HCT116 (cell line): ENCODE results near the gene DDR1. TPM values are rescaled to one million over a fixed set of nuclear protein-coding genes. Genes with fewer than 3 reads are reported as not detected.
"Not testable (repeated sequence)": the region's sequence is repeated elsewhere in the genome, so short reads cannot be mapped to it uniquely, and the experiment has no call there.

Source experiments
- ATAC-seq: fragments of 200-7000 bp; cut with Tn5 transposase; 2 replicates; pipeline ENCODE4 v1.9.1; 2020; ENCODE audit warnings: mild to moderate bottlenecking, moderate library complexity
- BruUV-seq: library from RNA; stranded (reverse); fragments of 400-500 nt; replicated peaks from 2 replicates; lab custom pipeline; 2021; lab: Mats Ljungman, UMichigan
- CTCF ChIA-PET: fragments of 300-600 bp; sonication (Branson Sonifier 250); formaldehyde crosslinking; loops from one replicate; lab custom pipeline; 2021; ENCODE audit warnings: antibody characterized with exemption; lab: Charles Lee
- POLR2A ChIA-PET: fragments of 300-600, 350-600 bp; sonication (Branson Sonifier 250); formaldehyde crosslinking; loops from one replicate; lab custom pipeline; 2021; ENCODE audit warnings: antibody characterized with exemption; lab: Charles Lee
- RAD21 ChIA-PET, 2 experiments: fragments of 300-600 bp; sonication (Branson Sonifier 250); formaldehyde crosslinking; loops; one replicate each; lab custom pipeline; 2023; ENCODE audit warnings: low total read pairs in 2 of 2; ENCODE audit not compliant: uncharacterized antibody in 2 of 2, unreplicated experiment in 2 of 2, low non-redundant PET in 1 of 2; lab: Charles Lee
- DNase-seq: peaks from one replicate; pipeline ENCODE4 v3.0.0-alpha.2; 2010; ENCODE audit warnings: low read depth, low spot score
- H2AFZ ChIP-seq: fragments of 200-600 bp; shearing (Covaris generic), sonication (generic); 2 replicates; pipeline ENCODE4 v1.6.1; 2017; ENCODE audit warnings: low read depth, mixed run types, mixed read lengths, antibody characterized with exemption, low read length; ENCODE audit not compliant: poor library complexity, severe bottlenecking
- H3K27ac ChIP-seq: 2 replicates; pipeline ENCODE4 v1.5.1; 2012; ENCODE audit warnings: low read depth, low read length
- H3K27me3 ChIP-seq: fragments of 200-600 bp; sonication (generic); 2 replicates; pipeline ENCODE4 v1.6.1; 2016; ENCODE audit warnings: mixed run types, low read length, mixed read lengths; ENCODE audit not compliant: insufficient read depth
- H3K36me3 ChIP-seq, 2 experiments: fragments of 200-500 bp in 1 of 2; fragments of 200-600 bp in 1 of 2; sonication (Bioruptor generic) in 1 of 2; sonication (generic) in 1 of 2; 2 replicates each; pipeline versions ENCODE4 v1.5.1 to v1.6.1; 2014 to 2016; ENCODE audit warnings: low read length in 2 of 2, inconsistent platforms in 1 of 2, mixed read lengths in 1 of 2, mixed run types in 1 of 2; ENCODE audit not compliant: insufficient read depth in 2 of 2, control insufficient read depth in 1 of 2
- H3K4me1 ChIP-seq, 2 experiments: fragments of 200-600 bp in 1 of 2; sonication (generic) in 1 of 2; 2 replicates each; pipeline versions ENCODE4 v1.5.1 to v1.6.1; 2012 to 2017; ENCODE audit warnings: low read length in 2 of 2, inconsistent platforms in 1 of 2, mild to moderate bottlenecking in 1 of 2, mixed read lengths in 1 of 2, mixed run types in 1 of 2, moderate library complexity in 1 of 2; ENCODE audit not compliant: insufficient read depth in 2 of 2, control insufficient read depth in 1 of 2
- H3K4me2 ChIP-seq: fragments of 200-600 bp; sonication (generic); 2 replicates; pipeline ENCODE4 v1.6.1; 2017; ENCODE audit warnings: mixed run types, low read length, mixed read lengths
- H3K4me3 ChIP-seq, 2 experiments: fragments of 200-600 bp in 1 of 2; sonication (generic) in 1 of 2; replicated peaks in 1 of 2; 2 replicates each; pipeline ENCODE4 v1.5.1; 2011 to 2016; ENCODE audit warnings: low read length in 2 of 2, control low read depth in 1 of 2, low read depth in 1 of 2, mild to moderate bottlenecking in 1 of 2, mixed read lengths in 1 of 2, mixed run types in 1 of 2
- H3K79me2 ChIP-seq: fragments of 200-600 bp; sonication (generic); 2 replicates; pipeline ENCODE4 v1.6.1; 2017; ENCODE audit warnings: mild to moderate bottlenecking, mixed run types, low read length, moderate library complexity, mixed read lengths; ENCODE audit not compliant: insufficient read depth
- H3K9ac ChIP-seq: fragments of 200-600 bp; sonication (generic); 2 replicates; pipeline ENCODE4 v1.6.1; 2016; ENCODE audit warnings: low read length, mixed read lengths
- H3K9me2 ChIP-seq: fragments of 200-600 bp; sonication (generic), shearing (Covaris generic); 2 replicates; pipeline ENCODE4 v1.6.1; 2017; ENCODE audit warnings: mixed run types, mild to moderate bottlenecking, moderate library complexity; ENCODE audit not compliant: insufficient read depth
- H3K9me3 ChIP-seq, 2 experiments: fragments of 200-500 bp in 1 of 2; fragments of 200-600 bp in 1 of 2; sonication (Bioruptor generic) in 1 of 2; sonication (generic) in 1 of 2; 2 replicates each; pipeline ENCODE4 v1.6.1; 2014 to 2017; ENCODE audit warnings: low read length in 2 of 2, mixed read lengths in 2 of 2, inconsistent platforms in 1 of 2, low read depth in 1 of 2, mild to moderate bottlenecking in 1 of 2, mixed run types in 1 of 2, moderate library complexity in 1 of 2; ENCODE audit not compliant: control insufficient read depth in 1 of 2, insufficient read depth in 1 of 2
- H4K20me1 ChIP-seq: fragments of 200-600 bp; sonication (generic), shearing (Covaris generic); 2 replicates; pipeline ENCODE4 v1.6.1; 2017; ENCODE audit warnings: mixed run types, mild to moderate bottlenecking, moderate library complexity; ENCODE audit not compliant: insufficient read depth
- SP1 ChIP-seq: IDR thresholded peaks from 2 replicates; pipeline ENCODE4 v1.6.1; 2012; ENCODE audit warnings: low read depth
- intact Hi-C: fragments of 100-400 bp; cut with micrococcal nuclease; formaldehyde crosslinking; loops from 2 replicates; pipeline ENCODE4 v1.10.0; 2022
- total RNA-seq: library from RNA; stranded (reverse); gene quantifications from one replicate; pipeline ENCODE4 v1.2.1, GENCODE V29; 2021; ENCODE audit not compliant: unreplicated experiment

DDR1 gene
- total RNA-seq, 1 experiment from 2014 or later = 211 TPM

DNA sequence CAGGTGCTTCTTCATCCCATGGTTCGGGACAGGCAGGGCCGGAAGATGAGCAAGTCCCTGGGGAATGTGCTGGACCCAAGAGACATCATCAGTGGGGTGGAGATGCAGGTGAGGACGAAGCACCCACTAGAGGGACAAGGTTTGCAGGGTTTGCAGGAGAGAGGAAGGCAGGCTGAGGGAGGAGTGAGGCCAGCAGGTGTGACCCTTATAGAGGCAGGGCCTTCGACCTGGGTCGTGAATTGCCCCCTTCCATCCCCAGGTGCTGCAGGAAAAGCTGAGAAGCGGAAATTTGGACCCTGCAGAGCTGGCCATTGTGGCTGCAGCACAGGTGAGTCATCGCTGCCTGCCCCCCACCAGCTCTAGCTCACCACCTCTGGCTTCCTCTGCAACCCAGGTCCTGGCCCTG, 38.1 kb downstream of the DDR1 start:
- no TSS peak for BruUV-seq
- no peaks in the 10 kb centered on the region for H4K20me1 ChIP-seq
- no peak for TF ChIP-seq SP1
- H2AFZ ChIP-seq = no peak overlapping the region
- intact Hi-C loops = no loop called here
- POLR2A ChIA-PET = no interaction called here
- H3K4me1 ChIP-seq = peaks cover 0 to 24% of the 10 kb centered on the region in 2 experiments; a peak in 1 of 4 replicates
- no peaks in the 10 kb centered on the region for H3K9me3 ChIP-seq
- H3K79me2 ChIP-seq = no peaks in the 10 kb centered on the region
- H3K9me2 ChIP-seq = no peaks in the 10 kb centered on the region
- peaks cover 14 to 21% of the 10 kb centered on the region in 2 experiments; a peak in 3 of 4 replicates for H3K36me3 ChIP-seq
- H3K4me3 ChIP-seq = no peak overlapping the region
- ATAC-seq (peak; percentile 50; the same call in 1 of the 2 replicates), DNase-seq (no peak)
- RAD21 ChIA-PET = no interaction called here
- H3K27me3 ChIP-seq = no peaks in the 10 kb centered on the region
- CTCF ChIA-PET = no interaction called here
- H3K9ac ChIP-seq = no peak overlapping the region
- no peak overlapping the region for H3K27ac ChIP-seq
- 0 out of 2 replicates have a peak overlapping the region, but pooled peaks have one; percentile 1 for H3K4me2 ChIP-seq

- H3K9ac ChIP-seq, H3K27me3 ChIP-seq, H3K4me2 ChIP-seq, H4K20me1 ChIP-seq, DNase-seq, H3K4me3 ChIP-seq, H3K27ac ChIP-seq, H3K9me2 ChIP-seq, RAD21 ChIA-PET, H2AFZ ChIP-seq, intact Hi-C loops, POLR2A ChIA-PET, ATAC-seq, H3K79me2 ChIP-seq, BruUV-seq: not testable (repeated sequence)
- Histone ChIP-seq H3K36me3 (peaks cover 14 to 21% of the 10 kb centered on the region in 2 experiments; a peak in 3 of 4 replicates), H3K4me1 (peaks cover 0 to 24% of the 10 kb centered on the region in 2 experiments; a peak in 1 of 4 replicates), H3K9me3 (peaks cover 0 to 10% of the 10 kb centered on the region in 2 experiments; a peak in 1 of 4 replicates)
- CTCF ChIA-PET = interaction anchor here (2.1 kb wide), 1 partner anchor 146 kb away, joined by 4 read pairs; no protein-coding TSS in a partner anchor
Measured at GRCh38 chr6:30924040-30924627, 39.8 kb downstream of the DDR1 start.
